IMR-90 (cell line): Measurements from ENCODE around the gene CYP4F8. TPM values are rescaled to one million over a fixed set of nuclear protein-coding genes. Genes with fewer than 3 reads are reported as not detected.

Experiments used
- ATAC-seq: fragments of 200-7000 bp; cut with Tn5 transposase; 2 replicates; pipeline ENCODE4 v1.9.1; 2020; ENCODE audit warnings: low read depth, mild to moderate bottlenecking, moderate library complexity
- BruUV-seq: library from RNA; stranded (reverse); fragments of 400-500 nt; replicated peaks from 2 replicates; lab custom pipeline; 2021; lab: Mats Ljungman, UMichigan
- CTCF ChIA-PET: fragments of 300-600 bp; formaldehyde crosslinking; extraction: SDS; loops from one replicate; lab custom pipeline; 2021; ENCODE audit warnings: antibody characterized with exemption; lab: Yijun Ruan, JAX
- POLR2A ChIA-PET: fragments of 300-600 bp; sonication (Branson Sonifier 250); formaldehyde crosslinking; loops from one replicate; lab custom pipeline; 2022; ENCODE audit warnings: antibody characterized with exemption; ENCODE audit not compliant: unreplicated experiment; lab: Charles Lee
- DNase-seq: peaks from one replicate; pipeline ENCODE4 v3.0.0; 2013
- H2AFZ ChIP-seq: replicated peaks from 2 replicates; pipeline ENCODE3; 2013; ENCODE audit warnings: low read length, mild to moderate bottlenecking; ENCODE audit not compliant: poor library complexity
- H2AK5ac ChIP-seq: 2 replicates; pipeline ENCODE4 v1.6.1; 2013; ENCODE audit warnings: low read depth, low read length, inconsistent platforms
- H2AK9ac ChIP-seq: replicated peaks from 2 replicates; pipeline ENCODE3; 2013; ENCODE audit warnings: mild to moderate bottlenecking, low read depth, low read length, moderate library complexity; ENCODE audit not compliant: poor library complexity
- H2BK120ac ChIP-seq: 2 replicates; pipeline ENCODE4 v1.6.1; 2013; ENCODE audit warnings: low read depth, low read length, inconsistent platforms
- H2BK15ac ChIP-seq: 3 replicates; pipeline ENCODE4 v1.6.1; 2013; ENCODE audit warnings: low read depth, low read length, inconsistent platforms
- H2BK20ac ChIP-seq: 2 replicates; pipeline ENCODE4 v1.6.1; 2013; ENCODE audit warnings: low read depth, mild to moderate bottlenecking, inconsistent platforms, low read length, moderate library complexity
- H2BK5ac ChIP-seq: 2 replicates; pipeline ENCODE4 v1.6.1; 2013; ENCODE audit warnings: mild to moderate bottlenecking, low read depth, low read length, inconsistent platforms; ENCODE audit not compliant: poor library complexity, severe bottlenecking
- H3K14ac ChIP-seq: replicated peaks from 2 replicates; pipeline ENCODE4 v1.6.1; 2013; ENCODE audit warnings: low read depth, low read length, inconsistent platforms
- H3K18ac ChIP-seq: 2 replicates; pipeline ENCODE4 v1.6.1; 2013; ENCODE audit warnings: low read depth, low read length, control low read depth
- H3K23ac ChIP-seq: 2 replicates; pipeline ENCODE4 v1.6.1; 2013; ENCODE audit warnings: low read depth, low read length, inconsistent platforms
- H3K27ac ChIP-seq: 2 replicates; pipeline ENCODE4 v1.5.1; 2013; ENCODE audit warnings: mild to moderate bottlenecking, control low read depth, low read length; ENCODE audit not compliant: insufficient read depth
- H3K27me3 ChIP-seq: 2 replicates; pipeline ENCODE4 v1.6.1; 2013; ENCODE audit warnings: low read length; ENCODE audit not compliant: control insufficient read depth, insufficient read depth
- H3K36me3 ChIP-seq: 2 replicates; pipeline ENCODE4 v1.6.1; 2013; ENCODE audit warnings: low read length, mixed read lengths; ENCODE audit not compliant: control insufficient read depth, insufficient read depth
- H3K4ac ChIP-seq: 2 replicates; pipeline ENCODE4 v1.6.1; 2013; ENCODE audit warnings: low read depth, low read length, inconsistent platforms
- H3K4me1 ChIP-seq: 2 replicates; pipeline ENCODE4 v1.6.1; 2013; ENCODE audit warnings: low read length, mixed read lengths; ENCODE audit not compliant: control insufficient read depth, insufficient read depth
- H3K4me2 ChIP-seq: 2 replicates; pipeline ENCODE4 v1.6.1; 2013; ENCODE audit warnings: low read depth, mild to moderate bottlenecking, control low read depth, low read length, moderate library complexity
- H3K4me3 ChIP-seq: 2 replicates; pipeline ENCODE4 v1.5.1; 2013; ENCODE audit warnings: low read depth, mild to moderate bottlenecking, control low read depth, low read length, moderate library complexity; ENCODE audit not compliant: insufficient read depth
- H3K56ac ChIP-seq: 2 replicates; pipeline ENCODE4 v1.6.1; 2013; ENCODE audit warnings: low read length, inconsistent platforms; ENCODE audit not compliant: insufficient read depth; ENCODE audit errors: extremely low read depth
- H3K79me1 ChIP-seq, 2 experiments: 2 replicates each; pipeline ENCODE4 v1.6.1; 2013; ENCODE audit warnings: low read length in 2 of 2, inconsistent platforms in 1 of 2, low read depth in 1 of 2
- H3K9ac ChIP-seq: 2 replicates; pipeline ENCODE4 v1.6.1; 2013; ENCODE audit warnings: low read depth, low read length, control low read depth
- H3K9me1 ChIP-seq: 2 replicates; pipeline ENCODE4 v1.6.1; 2013; ENCODE audit warnings: low read length, inconsistent platforms; ENCODE audit not compliant: insufficient read depth
- H3K9me3 ChIP-seq: 2 replicates; pipeline ENCODE4 v1.6.1; 2013; ENCODE audit warnings: low read length; ENCODE audit not compliant: control insufficient read depth, insufficient read depth
- H4K20me1 ChIP-seq: 2 replicates; pipeline ENCODE4 v1.6.1; 2013; ENCODE audit warnings: low read length, inconsistent platforms; ENCODE audit not compliant: insufficient read depth
- H4K5ac ChIP-seq: 2 replicates; pipeline ENCODE4 v1.6.1; 2013; ENCODE audit warnings: mild to moderate bottlenecking, low read depth, low read length, control low read depth
- H4K8ac ChIP-seq, 2 experiments: 2 replicates each; pipeline ENCODE4 v1.6.1; 2013; ENCODE audit warnings: low read depth in 2 of 2, low read length in 2 of 2, control low read depth in 1 of 2, inconsistent platforms in 1 of 2
- H4K91ac ChIP-seq: 2 replicates; pipeline ENCODE4 v1.6.1; 2013; ENCODE audit warnings: low read depth, low read length, inconsistent platforms; ENCODE audit not compliant: insufficient read depth
- CEBPB ChIP-seq: IDR thresholded peaks from 2 replicates; pipeline ENCODE4 v1.6.1; 2012; ENCODE audit warnings: low read depth, low read length, improper control_type of control experiment
- CHD1 ChIP-seq: IDR thresholded peaks from 2 replicates; pipeline ENCODE4 v1.6.1; 2012; ENCODE audit warnings: low read depth, low read length, improper control_type of control experiment
- MAFK ChIP-seq: IDR thresholded peaks from 2 replicates; pipeline ENCODE4 v1.6.1; 2012; ENCODE audit warnings: low read depth, low read length, improper control_type of control experiment
- MAZ ChIP-seq: IDR thresholded peaks from 2 replicates; pipeline ENCODE4 v1.6.1; 2012; ENCODE audit warnings: low read depth, mild to moderate bottlenecking, low read length, improper control_type of control experiment, moderate library complexity, borderline replicate concordance
- MXI1 ChIP-seq: IDR thresholded peaks from 2 replicates; pipeline ENCODE4 v1.6.1; 2012; ENCODE audit warnings: low read depth, mild to moderate bottlenecking, low read length, moderate library complexity, borderline replicate concordance
- POLR2A ChIP-seq: IDR thresholded peaks from 2 replicates; pipeline ENCODE4 v1.6.1; 2012; ENCODE audit warnings: mild to moderate bottlenecking, low read depth, low read length
- RAD21 ChIP-seq: IDR thresholded peaks from 2 replicates; pipeline ENCODE4 v1.6.1; 2012; ENCODE audit warnings: low read length, improper control_type of control experiment
- RFX5 ChIP-seq: IDR thresholded peaks from 2 replicates; pipeline ENCODE4 v1.8.0; 2012; ENCODE audit warnings: low read depth, mild to moderate bottlenecking, low read length, moderate library complexity
- WGBS, 2 experiments: methylation state at CpG; one replicate each; pipeline versions ENCODE4 v1.1.5 to v1.1.7; 2013; ENCODE audit warnings: missing lambda C conversion rate in 2 of 2; ENCODE audit not compliant: insufficient read length in 1 of 2; ENCODE audit errors: extremely low coverage in 2 of 2; 5-methylcytosine and 5-hydroxymethylcytosine counted together
- dilution Hi-C: fragments of 300-500 bp; cut with HindIII; formaldehyde crosslinking; loops from one replicate; pipeline ENCODE4 v1.14.3; 2018; ENCODE audit warnings: low sequenced_read_pairs; ENCODE audit not compliant: unreplicated experiment
- in situ Hi-C: fragments of 300-500 bp; cut with MboI; formaldehyde crosslinking; loops from 3 replicates; pipeline ENCODE4 v1.14.3; 2019; ENCODE audit warnings: low sequenced_read_pairs, inconsistent platforms, mixed read lengths
- intact Hi-C: fragments of 100-400 bp; cut with micrococcal nuclease; formaldehyde crosslinking; loops from 2 replicates; pipeline ENCODE4 v1.10.0; 2022
- polyA plus RNA-seq, 3 experiments: library from polyadenylated mRNA; depleted of rRNA; stranded (reverse); fragments of >200 nt; gene quantifications; 2 replicates each; pipeline ENCODE4 v1.2.3, GENCODE V29; 2012; ENCODE audit warnings: low replicate concordance in 1 of 3
- total RNA-seq: library from RNA; depleted of rRNA; stranded (reverse); fragments of >200 nt; gene quantifications from 2 replicates; pipeline ENCODE4 v1.2.3, GENCODE V29; 2012
- TF ChIP-seq, protein P1 (sequence below): fragments of 150-350 bp; IDR thresholded peaks from 2 replicates; pipeline ENCODE4 v1.6.1; 2017; ENCODE audit warnings: mild to moderate bottlenecking, antibody characterized with exemption, low read length, low read depth

CYP4F8 gene
- total and polyA plus RNA-seq, 2 of the 4 experiments (the other 2 are of a cell fraction): not detected

DNA sequence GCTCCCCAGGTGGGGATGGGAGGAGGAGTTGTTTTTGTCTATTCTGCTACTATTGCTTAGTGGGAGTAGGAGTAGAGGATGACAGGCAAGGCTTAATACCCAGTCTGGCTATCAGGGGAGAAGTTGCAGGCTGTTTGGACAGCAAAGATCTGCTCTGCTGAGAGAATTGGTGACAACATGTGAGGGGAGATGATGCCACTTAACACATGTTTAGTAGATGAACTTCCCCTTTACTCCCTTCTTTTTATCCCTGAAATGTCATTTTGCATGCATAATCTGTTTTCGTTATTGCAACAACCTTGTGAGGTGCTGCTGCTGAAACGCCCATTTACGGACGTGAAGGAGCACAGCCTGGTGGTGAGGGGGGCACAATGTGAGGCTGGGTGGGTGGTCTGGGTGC lies 54.9 kb downstream of the CYP4F8 start:
- Histone ChIP-seq H3K4me2 (no peak overlapping the region), H3K56ac (no peak overlapping the region), H3K9me3 (peaks cover 15% of the 10 kb centered on the region; the same call in 1 of the 2 replicates), H2AK9ac (no peak overlapping the region), H3K23ac (no peak overlapping the region), H2BK20ac (no peak overlapping the region), H3K4me3 (no peak overlapping the region), H4K5ac (no peak overlapping the region), H3K14ac (no peak overlapping the region), H4K91ac (no peak overlapping the region), H3K4ac (no peak overlapping the region), H4K20me1 (no peaks in the 10 kb centered on the region), H3K27me3 (no peaks in the 10 kb centered on the region), H3K4me1 (no peaks in the 10 kb centered on the region), H3K79me1 (no peaks in the 10 kb centered on the region), H3K18ac (no peak overlapping the region), H3K9me1 (no peaks in the 10 kb centered on the region), H2BK5ac (no peak overlapping the region), H4K8ac (no peak overlapping the region), H2AK5ac (no peak overlapping the region), H2BK15ac (no peak overlapping the region), H3K9ac (no peak overlapping the region), H3K36me3 (no peaks in the 10 kb centered on the region), H2BK120ac (no peak overlapping the region), H3K27ac (no peak overlapping the region), H2AFZ (no peak overlapping the region)
- TF ChIP-seq CHD1 (no peak), MAZ (no peak), RAD21 (no peak), CEBPB (no peak), MAFK (no peak), MXI1 (no peak), POLR2A (no peak), RFX5 (no peak)
- TF ChIP-seq, protein P1, sequence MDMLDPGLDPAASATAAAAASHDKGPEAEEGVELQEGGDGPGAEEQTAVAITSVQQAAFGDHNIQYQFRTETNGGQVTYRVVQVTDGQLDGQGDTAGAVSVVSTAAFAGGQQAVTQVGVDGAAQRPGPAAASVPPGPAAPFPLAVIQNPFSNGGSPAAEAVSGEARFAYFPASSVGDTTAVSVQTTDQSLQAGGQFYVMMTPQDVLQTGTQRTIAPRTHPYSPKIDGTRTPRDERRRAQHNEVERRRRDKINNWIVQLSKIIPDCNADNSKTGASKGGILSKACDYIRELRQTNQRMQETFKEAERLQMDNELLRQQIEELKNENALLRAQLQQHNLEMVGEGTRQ: no peak
- no TSS peak for BruUV-seq
- DNase-seq: no peak
- in situ Hi-C loops: loop anchor here (10.0 kb wide), 1 partner anchor 105 kb away; no protein-coding TSS in a partner anchor
- WGBS, 2 experiments: no CpG with 5 or more reads among the region's 4 CpGs
- intact Hi-C loops: no loop called here
- CTCF ChIA-PET: no interaction called here
- POLR2A ChIA-PET: no interaction called here
- ATAC-seq: no peak
- dilution Hi-C loops: no loop called here
